GM18502 (cell line): ENCODE measurements around the gene DLX1.

Experiments
- ATAC-seq: cut with Tn5 transposase; IDR thresholded peaks from one replicate; pipeline ENCODE4 v1.9.1; 2021; ENCODE audit warnings: mild to moderate bottlenecking; ENCODE audit not compliant: unreplicated experiment, poor library complexity

Gene DLX1

GRCh38 chr2:172095905-172096625 is 10.8 kb downstream of the DLX1 start:
- ATAC-seq: no peak

- no peak for ATAC-seq
Observed at GRCh38 chr2:172096626-172097547, 11.6 kb downstream of the DLX1 start.

GRCh38 chr2:172097557-172098131 is 12.3 kb downstream of the DLX1 start:
- no peak for ATAC-seq

DNA sequence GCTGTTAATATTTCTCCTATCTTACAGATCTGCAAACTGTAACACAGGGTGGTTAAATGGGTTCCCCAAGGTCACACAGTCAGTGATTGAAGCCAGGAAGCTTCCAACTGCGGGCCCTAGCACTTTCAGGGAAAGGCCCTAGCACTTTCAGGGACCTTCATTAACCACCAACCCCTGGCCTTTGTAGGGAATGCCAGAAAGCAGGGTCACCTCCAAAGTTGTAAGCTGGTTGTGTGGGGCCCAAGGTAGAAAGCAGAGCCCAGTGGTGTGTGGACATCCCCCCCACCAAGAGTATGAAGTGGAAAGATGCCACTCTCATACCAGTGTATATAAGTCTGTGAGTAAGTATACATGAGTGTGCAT is 13.0 kb downstream of the DLX1 start:
- no peak for ATAC-seq

- no peak for ATAC-seq
Observed at GRCh38 chr2:172098650-172099471, 13.6 kb downstream of the DLX1 start.

DNA sequence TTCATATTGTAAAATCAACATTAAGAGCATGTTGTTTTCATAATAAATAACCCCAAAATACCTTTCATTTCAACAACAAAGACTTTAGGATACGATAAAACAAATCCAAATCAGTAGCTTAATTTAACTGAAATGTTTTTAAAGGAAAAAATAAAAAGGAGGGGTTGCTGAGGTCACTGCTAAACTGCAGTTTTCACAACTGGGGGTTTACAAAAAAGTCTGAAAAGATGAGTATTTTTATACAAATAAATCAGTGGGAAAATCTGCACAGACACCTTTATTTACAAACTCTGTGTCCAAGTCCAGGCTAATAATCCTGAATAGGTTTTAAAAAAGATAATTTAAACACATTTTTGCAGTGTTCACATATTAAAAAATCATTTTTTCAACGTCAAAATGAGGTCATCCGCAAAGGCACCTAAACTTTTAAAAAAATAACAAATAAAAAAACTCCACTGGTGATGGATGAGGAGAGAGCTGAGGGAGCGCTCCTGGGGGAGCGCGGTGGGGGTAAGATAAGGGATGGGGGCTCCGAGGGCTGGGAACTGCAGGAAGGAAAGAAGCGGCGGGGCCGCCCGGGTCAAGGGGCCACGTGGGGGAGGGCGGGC is 14.3 kb downstream of the DLX1 start:
- no peak for ATAC-seq

- no peak for ATAC-seq
Observed at GRCh38 chr2:172100080-172100934, 15.0 kb downstream of the DLX1 start.

DNA sequence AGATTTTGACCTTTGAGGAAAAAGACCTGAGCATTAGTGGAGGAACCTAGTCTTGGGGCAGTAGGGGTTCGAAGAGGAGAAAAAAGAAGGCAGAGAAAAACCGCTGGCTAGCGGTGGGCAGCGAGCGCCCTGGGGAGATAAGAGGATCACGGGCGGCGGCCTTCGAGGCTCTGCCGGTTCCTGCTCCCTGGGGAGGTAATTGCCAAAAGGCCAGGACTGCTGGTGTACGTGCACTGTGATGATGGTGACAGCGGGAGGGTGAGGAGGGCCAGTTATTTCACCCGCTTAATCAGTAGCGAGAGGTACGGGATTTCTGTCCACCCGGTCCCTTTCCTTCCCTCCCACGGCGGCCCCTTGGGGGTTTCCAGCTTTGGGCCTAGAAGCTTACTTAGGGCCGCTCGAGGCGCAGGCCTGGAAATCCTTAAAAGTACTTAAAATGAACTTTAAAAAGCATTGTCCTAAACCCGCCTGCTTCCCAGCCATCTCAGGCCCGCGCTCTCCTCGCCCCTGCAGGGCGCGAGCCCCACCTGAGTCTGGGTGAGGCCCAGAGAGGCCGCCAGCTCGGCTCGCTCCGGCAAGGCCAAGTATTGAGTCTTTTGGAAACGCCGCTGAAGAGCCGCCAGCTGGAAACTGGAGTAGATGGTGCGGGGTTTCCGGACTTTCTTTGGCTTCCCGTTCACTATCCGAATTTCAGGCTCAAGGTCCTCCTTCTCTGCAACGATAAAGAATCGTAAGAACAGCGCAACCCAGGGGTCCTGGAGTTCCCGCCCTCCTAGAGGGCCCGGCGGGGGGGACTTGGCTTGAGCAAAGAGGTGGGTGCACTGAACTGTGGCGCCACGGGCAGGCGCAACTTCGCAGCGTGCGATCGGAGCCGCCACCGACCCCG is 15.9 kb downstream of the DLX1 start:
- no peak for ATAC-seq

DNA sequence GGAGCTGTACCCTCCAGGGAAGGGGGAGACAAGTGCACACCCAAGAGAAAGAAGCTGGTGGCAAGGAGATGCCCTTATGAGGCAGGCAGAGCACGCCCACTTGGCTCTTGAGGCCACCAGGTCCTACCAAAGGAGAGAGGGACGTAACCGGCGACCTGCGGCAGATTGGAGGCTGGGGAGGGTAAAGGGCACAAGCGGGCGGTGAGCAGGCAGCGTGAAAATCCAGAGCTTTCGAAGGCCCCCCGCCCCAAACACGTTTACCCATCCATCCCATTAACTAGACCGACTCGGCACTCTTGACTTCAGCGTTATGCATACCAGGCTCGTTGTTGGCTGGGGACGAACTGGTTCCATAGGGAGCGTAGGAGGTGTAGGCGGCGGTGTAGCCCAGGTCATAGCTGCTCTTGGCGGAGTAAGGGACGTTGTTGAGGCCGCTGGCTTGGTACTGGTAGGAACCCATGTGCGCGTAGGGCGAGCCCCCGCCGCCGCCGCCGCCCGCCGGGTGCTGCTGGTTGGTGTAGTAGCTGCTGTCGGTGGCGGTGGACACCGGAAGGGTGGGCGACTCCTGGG is 16.6 kb downstream of the DLX1 start:
- ATAC-seq: peak; percentile 16

- ATAC-seq: peak; percentile 82
Observed at GRCh38 chr2:172102391-172103359, 17.4 kb downstream of the DLX1 start, which contains the start of gene DLX2. DLX2 (minus strand) TSS chr2:172102900; CDS start chr2:172102538, 362 bp downstream.

- ATAC-seq: no peak
Observed at GRCh38 chr2:172103471-172104272, 18.4 kb downstream of the DLX1 start.

DNA sequence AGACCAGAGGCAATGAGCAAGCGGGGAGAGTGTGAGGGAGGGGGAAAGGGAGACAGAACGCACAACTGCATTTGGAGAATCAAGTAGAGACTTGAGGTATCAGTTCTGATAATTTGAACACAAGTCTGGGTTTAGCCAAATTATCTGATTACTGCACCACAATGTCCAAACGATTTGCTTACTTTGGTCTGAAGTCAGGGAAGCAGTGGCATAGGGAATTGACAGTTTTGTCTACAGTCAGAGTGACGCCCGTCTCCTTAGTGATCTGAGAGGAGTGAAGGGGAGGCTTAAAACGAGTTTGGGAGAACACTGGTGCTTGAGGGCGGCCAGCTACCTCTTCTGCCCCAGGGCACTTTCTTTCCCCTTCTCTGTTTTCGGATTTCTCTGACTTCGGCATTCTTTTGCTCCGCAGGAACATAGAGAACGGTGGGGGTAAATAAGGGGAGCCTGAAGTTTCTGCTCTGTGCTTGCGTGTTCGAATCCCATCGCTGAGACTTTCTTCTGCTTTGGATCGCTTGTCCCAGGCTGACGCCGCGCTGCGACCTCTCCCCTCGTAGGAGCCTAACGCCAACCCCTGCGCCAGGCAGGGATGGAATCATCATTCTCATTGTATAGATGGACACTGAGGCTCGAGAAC is 20.3 kb downstream of the DLX1 start:
- ATAC-seq: no peak

GRCh38 chr2:172106108-172106961 is 21.0 kb downstream of the DLX1 start:
- no peak for ATAC-seq
